Measurements from ENCODE around the gene HS6ST1. TPM values are rescaled to one million over a fixed set of nuclear protein-coding genes. Genes with fewer than 3 reads are reported as not detected.

The HS6ST1 gene
- total RNA-seq, 2 donors from 2014 or later, result 69.0 to 233 TPM

GRCh38 chr2:128306931-128307460 is 11.7 kb downstream of the HS6ST1 start:
- 54% methylated on average over 11 of the region's 11 CpGs for WGBS
- no peak for TF ChIP-seq POLR2AphosphoS5 (IDR thresholded peaks at IDR 0.05)
- TF ChIP-seq, protein P1, sequence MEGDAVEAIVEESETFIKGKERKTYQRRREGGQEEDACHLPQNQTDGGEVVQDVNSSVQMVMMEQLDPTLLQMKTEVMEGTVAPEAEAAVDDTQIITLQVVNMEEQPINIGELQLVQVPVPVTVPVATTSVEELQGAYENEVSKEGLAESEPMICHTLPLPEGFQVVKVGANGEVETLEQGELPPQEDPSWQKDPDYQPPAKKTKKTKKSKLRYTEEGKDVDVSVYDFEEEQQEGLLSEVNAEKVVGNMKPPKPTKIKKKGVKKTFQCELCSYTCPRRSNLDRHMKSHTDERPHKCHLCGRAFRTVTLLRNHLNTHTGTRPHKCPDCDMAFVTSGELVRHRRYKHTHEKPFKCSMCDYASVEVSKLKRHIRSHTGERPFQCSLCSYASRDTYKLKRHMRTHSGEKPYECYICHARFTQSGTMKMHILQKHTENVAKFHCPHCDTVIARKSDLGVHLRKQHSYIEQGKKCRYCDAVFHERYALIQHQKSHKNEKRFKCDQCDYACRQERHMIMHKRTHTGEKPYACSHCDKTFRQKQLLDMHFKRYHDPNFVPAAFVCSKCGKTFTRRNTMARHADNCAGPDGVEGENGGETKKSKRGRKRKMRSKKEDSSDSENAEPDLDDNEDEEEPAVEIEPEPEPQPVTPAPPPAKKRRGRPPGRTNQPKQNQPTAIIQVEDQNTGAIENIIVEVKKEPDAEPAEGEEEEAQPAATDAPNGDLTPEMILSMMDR (IDR thresholded peaks at IDR 0.05), result no peak
- TF ChIP-seq POLR2A (IDR thresholded peaks at IDR 0.05), result no peak
- Histone ChIP-seq H3K36me3 (no peaks in the 10 kb centered on the region), H3K27ac (peak overlapping the region; percentile 81 to 83), H3K27me3 (replicated peaks; ENCODE audit: insufficient read depth) (no peaks in the 10 kb centered on the region), H3K4me1 (replicated peaks) (peaks cover 30% of the 10 kb centered on the region), H3K9me3 (no peaks in the 10 kb centered on the region), H3K4me3 (no peak overlapping the region)
- intact Hi-C loops (cut with DNase I), result loop anchor here (10.0 kb wide), 2 partner anchors 72 to 132 kb away; no protein-coding TSS in a partner anchor
- DNase-seq (ENCODE audit: low spot score), result no peak

DNA sequence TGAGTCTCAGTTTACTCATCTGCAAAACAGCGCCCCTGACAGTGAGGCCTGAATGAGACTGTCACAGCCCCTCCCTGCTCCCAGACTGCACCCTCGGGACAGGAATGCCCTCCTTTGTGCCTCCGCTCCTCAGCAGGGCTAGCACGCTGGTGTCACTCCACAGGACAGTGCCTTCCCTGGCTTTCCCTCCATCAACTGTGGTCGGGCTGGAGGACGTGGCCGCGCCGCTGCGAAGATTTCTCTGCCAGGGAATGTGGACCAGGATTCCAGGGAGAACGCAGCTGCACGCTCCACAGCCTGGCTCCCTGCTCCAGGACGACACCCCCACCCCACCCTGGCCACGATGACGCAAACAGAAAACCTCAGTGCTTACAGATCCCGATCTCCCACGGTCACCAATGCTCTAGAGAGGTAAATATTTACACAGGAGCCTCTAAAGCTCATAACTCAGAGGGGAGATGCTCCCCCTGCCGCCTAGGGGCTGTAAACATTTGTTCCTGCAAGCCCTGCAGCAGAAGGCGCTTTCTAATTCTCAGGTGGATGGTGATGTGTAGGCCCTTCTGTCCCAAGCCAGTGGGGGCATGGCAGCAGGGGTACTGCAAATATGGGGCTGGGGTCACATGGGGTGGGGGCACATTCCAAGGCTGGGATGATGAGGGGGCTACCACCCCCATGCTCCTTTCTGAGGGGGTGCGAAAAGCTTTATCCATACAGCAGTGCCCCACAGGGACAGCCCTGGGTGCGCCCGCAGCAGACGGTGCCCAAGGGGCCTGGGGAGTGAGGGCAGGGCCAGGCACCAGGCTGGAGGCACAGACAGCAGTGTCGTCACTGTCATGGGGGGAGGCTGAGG is 12.4 kb downstream of the HS6ST1 start:
- intact Hi-C loops (cut with DNase I), result loop anchor here (10.0 kb wide), 2 partner anchors 72 to 132 kb away; no protein-coding TSS in a partner anchor
- TF ChIP-seq POLR2A (IDR thresholded peaks at IDR 0.05), result peak; percentile 52
- peak; percentile 92 for TF ChIP-seq POLR2AphosphoS5 (IDR thresholded peaks at IDR 0.05)
- TF ChIP-seq, protein P1 (IDR thresholded peaks at IDR 0.05), result peak; percentile 18 to 55 (median 44)
- Histone ChIP-seq H3K36me3 (no peaks in the 10 kb centered on the region), H3K4me1 (replicated peaks) (peaks cover 30% of the 10 kb centered on the region), H3K27ac (peak overlapping the region; percentile 81 to 83), H3K4me3 (no peak overlapping the region), H3K27me3 (replicated peaks; ENCODE audit: insufficient read depth) (no peaks in the 10 kb centered on the region), H3K9me3 (no peaks in the 10 kb centered on the region)
- WGBS, result 18% methylated on average over 24 of the region's 24 CpGs
- peak; percentile 91 for DNase-seq (ENCODE audit: low spot score)

DNA sequence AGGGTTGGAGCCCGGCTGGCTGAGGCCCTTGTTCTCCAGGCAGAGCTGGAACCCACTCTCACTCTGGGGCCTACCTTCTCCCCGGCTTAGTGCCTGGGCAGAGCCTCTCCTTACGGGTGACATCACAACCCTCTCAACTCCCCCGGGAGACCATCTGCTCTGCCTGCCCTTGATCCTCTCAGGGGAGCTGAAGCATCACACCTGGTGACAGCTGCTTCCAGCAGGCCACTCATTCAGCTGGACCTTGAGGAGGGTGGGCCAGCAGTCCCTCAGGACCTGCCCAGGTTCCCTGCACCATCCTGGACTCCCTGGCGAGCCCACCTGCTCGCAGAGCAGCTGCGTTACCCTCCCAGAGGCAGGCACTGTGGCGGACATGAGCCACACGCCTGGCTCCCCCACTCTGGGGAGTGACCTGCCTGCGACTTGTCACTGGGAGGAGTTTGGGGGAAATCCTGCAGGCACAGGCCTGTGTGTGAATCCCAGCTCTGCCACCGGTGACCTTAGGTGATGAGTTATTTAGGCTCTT is 13.1 kb downstream of the HS6ST1 start:
- DNase-seq (ENCODE audit: low spot score), result no peak
- 35% methylated on average over 9 of the region's 11 CpGs for WGBS
- H3K4me3 ChIP-seq, result no peak overlapping the region
- no peaks in the 10 kb centered on the region for H3K27me3 ChIP-seq (replicated peaks; ENCODE audit: insufficient read depth)
- peak overlapping the region; percentile 81 to 83 for H3K27ac ChIP-seq
- H3K4me1 ChIP-seq (replicated peaks), result peaks cover 30% of the 10 kb centered on the region
- H3K36me3 ChIP-seq, result no peaks in the 10 kb centered on the region
- intact Hi-C loops (cut with DNase I), result loop anchor here (10.0 kb wide), 2 partner anchors 71 to 131 kb away; no protein-coding TSS in a partner anchor
- no peak for TF ChIP-seq POLR2AphosphoS5 (IDR thresholded peaks at IDR 0.05)
- TF ChIP-seq POLR2A (IDR thresholded peaks at IDR 0.05), result no peak
- TF ChIP-seq, protein P1 (IDR thresholded peaks at IDR 0.05), result no peak
- H3K9me3 ChIP-seq, result no peaks in the 10 kb centered on the region

- TF ChIP-seq POLR2A (IDR thresholded peaks at IDR 0.05) (peak; percentile 25), POLR2AphosphoS5 (IDR thresholded peaks at IDR 0.05) (peak; percentile 97)
- TF ChIP-seq, protein P1 (IDR thresholded peaks at IDR 0.05), result peak in 2 of 4 experiments; percentile 21 to 22
- DNase-seq (ENCODE audit: low spot score), result peak; percentile 96
- Histone ChIP-seq H3K36me3 (no peaks in the 10 kb centered on the region), H3K4me3 (no peak overlapping the region), H3K27me3 (replicated peaks; ENCODE audit: insufficient read depth) (no peaks in the 10 kb centered on the region), H3K9me3 (no peaks in the 10 kb centered on the region), H3K27ac (peak overlapping the region; percentile 81 to 83), H3K4me1 (replicated peaks) (peaks cover 28% of the 10 kb centered on the region)
- 24% methylated on average over 11 of the region's 11 CpGs for WGBS
- intact Hi-C loops (cut with DNase I), result loop anchor here (10.0 kb wide), 2 partner anchors 70 to 130 kb away; no protein-coding TSS in a partner anchor
These were observed 13.7 kb downstream of the HS6ST1 start for GRCh38 chr2:128304715-128305554.

Measured in prostate gland (tissue), 2 donors.